GM19372 (cell line): ENCODE measurements around the gene BCAR3.
"Not testable (repeated sequence)": the region's sequence is repeated elsewhere in the genome, so short reads cannot be mapped to it uniquely, and the experiment has no call there.

Source experiments
- ATAC-seq: cut with Tn5 transposase; IDR thresholded peaks from one replicate; pipeline ENCODE4 v1.9.1; 2021; ENCODE audit warnings: mild to moderate bottlenecking, low read depth, moderate library complexity; ENCODE audit not compliant: unreplicated experiment

Gene BCAR3

GRCh38 chr1:93650159-93650558, 31.5 kb downstream of the BCAR3 start:
- ATAC-seq, result not testable (repeated sequence)

- ATAC-seq, result no peak
These were observed 32.4 kb downstream of the BCAR3 start for GRCh38 chr1:93649231-93649630.

- ATAC-seq, result no peak
These were observed 33.0 kb downstream of the BCAR3 start for GRCh38 chr1:93648656-93649055.

DNA sequence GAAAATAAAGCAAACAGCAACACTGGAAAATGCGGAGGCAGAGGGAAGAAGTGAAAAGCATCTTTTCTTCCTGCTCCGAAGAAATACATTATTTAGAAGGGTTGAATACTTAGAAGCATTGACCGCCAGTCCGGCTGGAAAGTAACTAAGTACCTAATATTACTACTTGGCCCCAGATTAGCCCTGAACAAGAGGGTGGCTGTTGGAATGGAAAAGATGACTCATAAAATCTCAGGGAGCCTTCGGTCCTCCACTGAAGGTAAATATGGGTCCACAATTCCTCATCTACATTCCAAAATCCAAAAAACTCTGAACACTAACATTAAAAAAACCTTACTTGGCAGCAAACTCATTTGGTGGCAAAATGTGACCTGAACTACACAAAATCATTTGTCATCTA, 40.1 kb downstream of the BCAR3 start:
- no peak for ATAC-seq

- no peak for ATAC-seq
These were observed 40.8 kb downstream of the BCAR3 start for GRCh38 chr1:93640656-93641440.

GRCh38 chr1:93638981-93639380, 42.7 kb downstream of the BCAR3 start:
- no peak for ATAC-seq

GRCh38 chr1:93638307-93638847, 43.3 kb downstream of the BCAR3 start:
- ATAC-seq, result no peak

- ATAC-seq, result no peak
These were observed 44.9 kb downstream of the BCAR3 start for GRCh38 chr1:93636712-93637111.

DNA sequence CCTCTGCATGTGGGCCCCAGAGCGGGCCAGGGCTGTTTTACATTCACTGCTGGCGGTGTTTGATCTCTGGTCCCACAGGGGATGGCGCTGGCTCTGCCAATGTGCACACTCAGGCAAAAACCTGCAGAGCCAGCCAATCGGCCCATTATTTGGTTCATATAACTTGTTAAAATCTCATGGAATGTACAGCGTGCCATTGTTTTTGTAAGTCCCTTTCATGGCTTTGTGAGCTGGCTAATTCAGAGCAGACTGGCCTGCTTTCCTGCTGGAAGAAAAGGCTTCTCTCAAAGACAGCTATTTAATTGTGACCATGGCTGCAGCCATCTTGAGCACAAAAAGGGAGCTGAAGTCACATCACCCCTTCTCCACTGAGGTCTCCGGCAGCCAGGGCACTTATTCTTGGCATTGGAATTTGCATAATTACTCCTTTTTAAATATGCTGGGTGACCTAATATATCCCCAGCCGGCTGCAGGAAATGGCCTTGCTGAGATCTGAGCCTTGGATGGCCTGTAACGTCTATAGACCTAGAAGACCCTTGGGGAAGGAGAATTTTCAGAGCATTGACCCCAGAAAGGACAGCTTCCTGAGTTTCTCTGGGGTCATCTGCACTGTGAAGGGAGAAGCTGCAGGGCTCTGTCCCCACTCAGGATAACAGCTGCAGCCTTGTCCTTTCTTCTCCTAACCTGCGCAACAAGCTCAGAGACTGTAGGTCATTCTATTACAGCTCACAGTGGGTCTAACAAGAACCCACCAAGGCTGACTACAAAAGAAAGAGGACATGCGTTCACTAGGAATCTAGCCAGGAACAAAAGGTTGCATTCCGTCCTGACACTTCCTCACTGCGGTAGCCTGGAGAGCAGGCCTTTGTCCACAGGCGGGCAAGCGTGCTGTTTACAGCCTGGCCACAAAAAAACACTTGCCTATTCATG, 45.8 kb downstream of the BCAR3 start:
- no peak for ATAC-seq

DNA sequence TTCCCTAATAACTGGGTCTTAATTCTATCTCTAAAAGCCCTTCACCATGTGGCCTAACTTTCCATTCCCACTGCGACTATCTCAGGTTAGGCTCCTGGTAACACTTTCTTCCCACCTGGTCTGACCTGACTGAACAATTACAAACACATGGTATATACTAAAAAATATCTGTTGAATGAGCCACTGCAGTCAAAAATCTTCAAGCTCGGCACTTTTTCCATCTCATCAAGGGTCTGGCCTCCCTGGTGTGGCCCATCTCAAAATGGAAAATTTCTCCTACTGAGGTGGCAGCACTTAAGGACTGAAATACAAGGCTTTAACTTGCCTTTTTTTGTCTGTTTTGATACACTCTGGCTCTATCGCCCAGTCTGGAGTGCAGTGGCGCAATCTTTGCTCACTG, 48.3 kb downstream of the BCAR3 start:
- no peak for ATAC-seq

DNA sequence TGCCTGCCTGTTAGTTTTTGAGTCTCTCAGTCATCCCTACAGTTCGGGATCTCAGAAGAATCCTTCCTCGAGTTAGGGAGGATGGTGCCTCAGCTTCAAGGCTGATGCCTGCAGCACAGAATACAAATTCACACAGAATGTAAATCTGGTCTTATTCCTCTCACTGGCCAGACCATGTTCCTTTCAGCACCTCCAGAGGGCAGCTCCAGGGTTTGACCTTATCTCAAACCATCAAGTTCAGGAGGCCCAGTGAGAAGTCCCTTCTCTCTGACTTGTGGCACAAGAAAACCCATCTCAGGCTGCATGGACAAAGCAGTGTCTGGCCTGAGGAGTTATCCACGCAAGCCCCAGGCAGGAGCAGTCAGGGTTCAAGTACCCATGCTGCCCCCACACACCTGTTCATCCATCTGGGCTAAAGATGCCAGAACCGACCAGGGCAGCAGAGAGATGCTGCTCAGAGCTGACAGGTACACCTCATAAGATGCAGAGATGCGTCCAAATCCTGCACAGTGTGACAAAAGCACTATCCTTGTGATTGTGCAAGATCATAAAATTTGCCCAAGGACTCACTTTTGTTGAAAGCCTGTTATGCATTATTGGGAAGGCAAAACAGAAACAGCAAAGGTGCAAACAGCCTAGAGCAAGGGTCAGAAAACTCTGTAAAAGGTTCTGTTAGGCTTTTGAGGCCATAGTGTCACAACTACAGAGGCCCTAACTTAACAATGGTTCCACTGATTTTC, 49.8 kb downstream of the BCAR3 start:
- ATAC-seq, result no peak

- no peak for ATAC-seq
These were observed 51.5 kb downstream of the BCAR3 start for GRCh38 chr1:93630168-93630567.

DNA sequence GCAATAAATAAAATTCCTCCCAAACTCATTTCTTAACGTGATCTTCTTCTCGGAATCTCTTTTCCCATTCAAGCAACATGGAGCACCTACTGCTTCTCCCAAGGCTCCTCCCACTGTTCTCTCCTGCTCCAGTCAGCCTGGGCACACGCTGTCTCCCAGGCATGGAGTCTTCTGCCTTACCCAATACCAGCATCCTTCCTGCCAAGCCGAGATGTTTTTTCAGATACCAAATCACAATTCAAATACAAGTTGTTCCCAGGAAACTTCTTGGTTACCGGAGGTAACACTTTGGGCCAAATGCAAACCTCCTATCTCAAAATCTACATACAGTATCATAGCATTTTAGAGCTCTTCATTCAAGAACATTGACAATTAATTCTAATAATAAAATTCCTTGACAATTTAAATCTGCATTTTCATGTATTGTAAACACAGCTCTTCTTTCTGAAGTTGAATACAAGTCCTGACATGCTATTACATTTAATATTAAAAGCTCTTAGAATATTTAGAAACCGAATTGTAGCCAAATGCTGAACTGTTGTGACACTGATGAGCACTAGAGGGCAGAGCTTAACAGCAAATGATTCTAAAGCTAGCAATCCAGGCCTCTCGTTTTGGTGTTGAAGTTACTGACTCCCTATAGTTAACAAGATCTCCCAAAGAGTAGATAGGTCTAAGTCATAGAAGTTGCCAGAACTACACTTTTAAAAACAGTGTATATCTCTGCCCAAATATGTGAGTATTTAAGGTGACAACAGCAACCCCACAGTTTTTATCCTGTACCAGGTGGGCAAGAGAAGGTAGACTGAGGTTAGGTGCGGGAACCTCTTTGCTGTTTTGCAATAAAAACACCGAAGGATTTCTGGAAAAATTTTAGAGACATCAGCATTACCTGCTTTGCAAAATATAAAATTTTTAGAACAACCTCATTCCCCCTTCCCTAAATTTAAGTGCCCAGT, 52.3 kb downstream of the BCAR3 start:
- peak; percentile 65 for ATAC-seq

DNA sequence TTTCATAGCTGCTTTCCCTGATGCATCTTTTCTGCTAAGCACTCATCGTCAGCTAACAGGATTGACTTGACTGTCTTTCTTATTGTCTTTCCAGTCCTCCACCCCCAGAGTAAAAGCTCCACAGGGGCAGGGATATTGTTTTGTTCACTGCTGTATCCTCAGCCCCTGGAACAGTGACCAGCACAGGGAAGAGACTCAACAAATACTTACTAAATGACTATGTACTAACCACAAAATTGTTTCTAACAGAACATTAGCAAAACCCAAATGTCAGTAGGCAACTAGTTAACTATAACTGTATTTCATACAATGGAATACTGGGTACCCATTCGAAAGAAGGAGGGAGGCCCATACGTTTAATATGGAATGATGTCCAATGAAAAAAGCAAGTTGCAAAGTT, 53.0 kb downstream of the BCAR3 start:
- no peak for ATAC-seq

DNA sequence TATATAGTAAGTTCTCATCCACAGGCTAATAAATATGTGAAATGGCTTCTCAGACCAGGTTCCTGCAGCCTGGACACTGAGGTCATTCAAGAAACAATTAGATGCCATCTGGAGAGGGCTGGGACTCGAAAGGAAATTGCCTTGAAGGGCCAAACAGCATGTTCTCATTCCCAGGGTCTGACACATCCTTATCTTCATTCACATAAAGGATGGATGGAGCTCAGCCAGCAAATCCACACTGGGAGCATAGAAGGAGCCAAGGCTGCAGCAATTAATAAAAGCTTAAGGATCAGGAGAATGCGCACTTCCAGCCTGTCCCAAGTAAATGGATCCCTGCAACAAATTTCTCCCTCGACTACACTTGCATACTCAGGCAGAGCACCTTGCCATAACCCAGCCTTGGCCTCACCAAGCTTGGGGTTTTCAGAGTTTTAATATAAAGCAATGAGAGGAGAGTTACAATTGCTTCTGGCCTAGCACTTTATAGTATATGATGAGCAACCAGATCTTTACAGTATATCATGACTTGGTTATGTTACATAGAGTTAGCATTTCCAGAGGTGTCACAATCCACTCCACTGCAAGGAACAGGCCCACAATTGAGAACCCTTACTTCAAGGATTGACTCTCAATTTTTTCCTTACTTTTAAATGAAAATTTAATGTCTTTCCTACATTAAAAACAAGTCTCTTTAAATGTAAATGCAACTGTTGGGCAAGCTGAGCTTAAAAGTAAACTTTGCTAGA, 55.9 kb downstream of the BCAR3 start:
- ATAC-seq, result no peak

DNA sequence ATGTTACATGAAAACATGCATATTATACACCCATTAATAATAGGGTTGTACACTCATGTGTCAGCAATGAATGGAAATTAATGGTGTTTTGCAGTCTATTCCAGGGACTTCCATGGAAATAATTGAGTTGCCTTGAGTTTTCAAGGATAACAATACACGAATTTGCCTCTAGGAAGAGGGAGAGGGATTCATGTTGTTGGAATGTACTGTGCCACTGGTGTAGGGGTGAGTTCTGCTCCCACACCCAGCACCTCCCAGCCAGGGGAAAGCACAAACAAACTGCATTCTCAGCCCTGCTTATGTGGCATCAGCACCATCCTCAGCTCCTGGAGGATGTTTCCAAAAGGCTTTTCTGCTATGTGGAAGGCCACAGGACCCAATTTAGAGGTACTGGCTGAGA, 57.8 kb downstream of the BCAR3 start:
- ATAC-seq, result no peak

DNA sequence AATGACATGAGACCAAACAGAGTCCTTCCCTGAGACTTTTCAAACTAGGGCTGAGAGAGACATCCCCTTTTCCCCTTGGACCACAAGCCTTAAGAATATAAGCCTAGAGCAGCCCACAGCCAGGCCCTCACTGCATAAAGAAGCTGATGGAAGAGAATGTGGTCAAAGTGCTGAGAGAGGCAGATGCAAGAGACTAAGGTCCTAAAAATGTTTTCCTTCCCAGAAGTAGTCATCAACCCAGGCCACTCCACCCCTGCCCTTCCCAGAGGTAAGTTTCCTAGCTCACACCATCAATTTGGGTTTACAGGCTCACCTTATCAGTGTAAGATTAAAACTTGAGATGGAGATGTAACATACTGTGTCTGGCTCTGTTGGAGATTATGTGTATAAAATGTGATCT, 58.2 kb downstream of the BCAR3 start:
- no peak for ATAC-seq

DNA sequence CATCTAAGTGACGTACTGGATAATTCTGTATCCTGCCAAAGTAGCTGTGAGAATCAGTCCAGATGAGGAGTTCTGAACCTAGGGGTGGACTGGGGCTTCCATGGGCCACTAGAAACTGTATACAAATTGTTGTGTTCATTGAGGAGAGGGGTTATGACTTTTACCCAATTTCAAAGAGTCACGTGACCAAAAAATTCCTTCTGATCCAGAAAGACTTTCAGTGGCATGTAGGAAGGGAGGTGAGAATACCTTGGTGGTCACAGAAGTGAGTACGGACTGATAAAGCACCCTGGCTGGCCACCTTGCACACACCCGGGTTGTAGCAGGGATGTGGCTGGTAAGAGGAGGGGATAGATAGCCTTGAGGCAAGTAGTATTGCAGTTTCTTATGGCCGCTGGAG, 60.4 kb downstream of the BCAR3 start:
- ATAC-seq, result no peak

GRCh38 chr1:93620841-93621210, 60.8 kb downstream of the BCAR3 start:
- ATAC-seq, result no peak
